ENCODE data around the gene PARD3B. TPM values are rescaled to one million over a fixed set of nuclear protein-coding genes. Genes with fewer than 3 reads are reported as not detected.

The PARD3B gene
- total and polyA plus RNA-seq, 2 experiments from 2014 or later = 3.5 to 4.4 TPM

DNA sequence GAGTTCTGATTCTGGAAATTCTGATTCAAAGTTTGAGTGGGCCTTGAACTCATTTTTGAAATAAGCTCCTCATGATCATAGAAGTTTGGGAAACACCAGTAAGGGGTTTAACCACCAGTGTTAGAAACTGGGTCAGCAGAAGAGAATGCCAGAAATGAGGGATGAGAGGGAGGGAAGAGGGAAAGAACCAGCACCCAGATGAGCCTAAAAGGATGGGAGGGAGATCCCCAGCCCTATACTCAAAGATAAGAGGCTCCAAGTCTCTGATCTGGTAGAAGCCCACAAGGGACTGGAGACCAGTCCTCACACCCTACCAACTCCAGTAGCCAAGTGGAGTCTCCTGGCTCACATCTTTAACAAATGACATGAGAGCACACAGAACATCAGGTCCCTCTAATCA lies 832.0 kb downstream of the PARD3B start:
- TF ChIP-seq, protein P1, sequence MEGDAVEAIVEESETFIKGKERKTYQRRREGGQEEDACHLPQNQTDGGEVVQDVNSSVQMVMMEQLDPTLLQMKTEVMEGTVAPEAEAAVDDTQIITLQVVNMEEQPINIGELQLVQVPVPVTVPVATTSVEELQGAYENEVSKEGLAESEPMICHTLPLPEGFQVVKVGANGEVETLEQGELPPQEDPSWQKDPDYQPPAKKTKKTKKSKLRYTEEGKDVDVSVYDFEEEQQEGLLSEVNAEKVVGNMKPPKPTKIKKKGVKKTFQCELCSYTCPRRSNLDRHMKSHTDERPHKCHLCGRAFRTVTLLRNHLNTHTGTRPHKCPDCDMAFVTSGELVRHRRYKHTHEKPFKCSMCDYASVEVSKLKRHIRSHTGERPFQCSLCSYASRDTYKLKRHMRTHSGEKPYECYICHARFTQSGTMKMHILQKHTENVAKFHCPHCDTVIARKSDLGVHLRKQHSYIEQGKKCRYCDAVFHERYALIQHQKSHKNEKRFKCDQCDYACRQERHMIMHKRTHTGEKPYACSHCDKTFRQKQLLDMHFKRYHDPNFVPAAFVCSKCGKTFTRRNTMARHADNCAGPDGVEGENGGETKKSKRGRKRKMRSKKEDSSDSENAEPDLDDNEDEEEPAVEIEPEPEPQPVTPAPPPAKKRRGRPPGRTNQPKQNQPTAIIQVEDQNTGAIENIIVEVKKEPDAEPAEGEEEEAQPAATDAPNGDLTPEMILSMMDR (conservative IDR thresholded peaks at IDR 0.05; ENCODE audit: low read depth in 2 of 2) = no peak
- TF ChIP-seq EZH2phosphoT487 (IDR thresholded peaks at IDR 0.05; ENCODE audit: unreplicated experiment) (no peak), POLR2AphosphoS5 (IDR thresholded peaks at IDR 0.05; ENCODE audit: low read depth) (no peak), STAT1 (IDR thresholded peaks at IDR 0.05; ENCODE audit: unreplicated experiment) (no peak), CREB1 (CRISPR knock-in tag; IDR thresholded peaks at IDR 0.05; ENCODE audit: low read depth) (no peak), ZNF114 (CRISPR knock-in tag; IDR thresholded peaks at IDR 0.05) (no peak), JUNB (IDR thresholded peaks at IDR 0.05; ENCODE audit: unreplicated experiment) (no peak), EZH2 (IDR thresholded peaks at IDR 0.05; ENCODE audit: low read depth, unreplicated experiment) (no peak), ZNF331 (CRISPR knock-in tag; IDR thresholded peaks at IDR 0.05; ENCODE audit: low read depth) (no peak), NANOG (IDR thresholded peaks at IDR 0.05; ENCODE audit: borderline replicate concordance) (no peak)
- TF ChIP-seq, protein P2, sequence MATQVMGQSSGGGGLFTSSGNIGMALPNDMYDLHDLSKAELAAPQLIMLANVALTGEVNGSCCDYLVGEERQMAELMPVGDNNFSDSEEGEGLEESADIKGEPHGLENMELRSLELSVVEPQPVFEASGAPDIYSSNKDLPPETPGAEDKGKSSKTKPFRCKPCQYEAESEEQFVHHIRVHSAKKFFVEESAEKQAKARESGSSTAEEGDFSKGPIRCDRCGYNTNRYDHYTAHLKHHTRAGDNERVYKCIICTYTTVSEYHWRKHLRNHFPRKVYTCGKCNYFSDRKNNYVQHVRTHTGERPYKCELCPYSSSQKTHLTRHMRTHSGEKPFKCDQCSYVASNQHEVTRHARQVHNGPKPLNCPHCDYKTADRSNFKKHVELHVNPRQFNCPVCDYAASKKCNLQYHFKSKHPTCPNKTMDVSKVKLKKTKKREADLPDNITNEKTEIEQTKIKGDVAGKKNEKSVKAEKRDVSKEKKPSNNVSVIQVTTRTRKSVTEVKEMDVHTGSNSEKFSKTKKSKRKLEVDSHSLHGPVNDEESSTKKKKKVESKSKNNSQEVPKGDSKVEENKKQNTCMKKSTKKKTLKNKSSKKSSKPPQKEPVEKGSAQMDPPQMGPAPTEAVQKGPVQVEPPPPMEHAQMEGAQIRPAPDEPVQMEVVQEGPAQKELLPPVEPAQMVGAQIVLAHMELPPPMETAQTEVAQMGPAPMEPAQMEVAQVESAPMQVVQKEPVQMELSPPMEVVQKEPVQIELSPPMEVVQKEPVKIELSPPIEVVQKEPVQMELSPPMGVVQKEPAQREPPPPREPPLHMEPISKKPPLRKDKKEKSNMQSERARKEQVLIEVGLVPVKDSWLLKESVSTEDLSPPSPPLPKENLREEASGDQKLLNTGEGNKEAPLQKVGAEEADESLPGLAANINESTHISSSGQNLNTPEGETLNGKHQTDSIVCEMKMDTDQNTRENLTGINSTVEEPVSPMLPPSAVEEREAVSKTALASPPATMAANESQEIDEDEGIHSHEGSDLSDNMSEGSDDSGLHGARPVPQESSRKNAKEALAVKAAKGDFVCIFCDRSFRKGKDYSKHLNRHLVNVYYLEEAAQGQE (IDR thresholded peaks at IDR 0.05; ENCODE audit: unreplicated experiment) = no peak
- TF ChIP-seq, protein P3, sequence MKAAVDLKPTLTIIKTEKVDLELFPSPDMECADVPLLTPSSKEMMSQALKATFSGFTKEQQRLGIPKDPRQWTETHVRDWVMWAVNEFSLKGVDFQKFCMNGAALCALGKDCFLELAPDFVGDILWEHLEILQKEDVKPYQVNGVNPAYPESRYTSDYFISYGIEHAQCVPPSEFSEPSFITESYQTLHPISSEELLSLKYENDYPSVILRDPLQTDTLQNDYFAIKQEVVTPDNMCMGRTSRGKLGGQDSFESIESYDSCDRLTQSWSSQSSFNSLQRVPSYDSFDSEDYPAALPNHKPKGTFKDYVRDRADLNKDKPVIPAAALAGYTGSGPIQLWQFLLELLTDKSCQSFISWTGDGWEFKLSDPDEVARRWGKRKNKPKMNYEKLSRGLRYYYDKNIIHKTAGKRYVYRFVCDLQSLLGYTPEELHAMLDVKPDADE (IDR thresholded peaks at IDR 0.05) = no peak
- TF ChIP-seq, protein P4, sequence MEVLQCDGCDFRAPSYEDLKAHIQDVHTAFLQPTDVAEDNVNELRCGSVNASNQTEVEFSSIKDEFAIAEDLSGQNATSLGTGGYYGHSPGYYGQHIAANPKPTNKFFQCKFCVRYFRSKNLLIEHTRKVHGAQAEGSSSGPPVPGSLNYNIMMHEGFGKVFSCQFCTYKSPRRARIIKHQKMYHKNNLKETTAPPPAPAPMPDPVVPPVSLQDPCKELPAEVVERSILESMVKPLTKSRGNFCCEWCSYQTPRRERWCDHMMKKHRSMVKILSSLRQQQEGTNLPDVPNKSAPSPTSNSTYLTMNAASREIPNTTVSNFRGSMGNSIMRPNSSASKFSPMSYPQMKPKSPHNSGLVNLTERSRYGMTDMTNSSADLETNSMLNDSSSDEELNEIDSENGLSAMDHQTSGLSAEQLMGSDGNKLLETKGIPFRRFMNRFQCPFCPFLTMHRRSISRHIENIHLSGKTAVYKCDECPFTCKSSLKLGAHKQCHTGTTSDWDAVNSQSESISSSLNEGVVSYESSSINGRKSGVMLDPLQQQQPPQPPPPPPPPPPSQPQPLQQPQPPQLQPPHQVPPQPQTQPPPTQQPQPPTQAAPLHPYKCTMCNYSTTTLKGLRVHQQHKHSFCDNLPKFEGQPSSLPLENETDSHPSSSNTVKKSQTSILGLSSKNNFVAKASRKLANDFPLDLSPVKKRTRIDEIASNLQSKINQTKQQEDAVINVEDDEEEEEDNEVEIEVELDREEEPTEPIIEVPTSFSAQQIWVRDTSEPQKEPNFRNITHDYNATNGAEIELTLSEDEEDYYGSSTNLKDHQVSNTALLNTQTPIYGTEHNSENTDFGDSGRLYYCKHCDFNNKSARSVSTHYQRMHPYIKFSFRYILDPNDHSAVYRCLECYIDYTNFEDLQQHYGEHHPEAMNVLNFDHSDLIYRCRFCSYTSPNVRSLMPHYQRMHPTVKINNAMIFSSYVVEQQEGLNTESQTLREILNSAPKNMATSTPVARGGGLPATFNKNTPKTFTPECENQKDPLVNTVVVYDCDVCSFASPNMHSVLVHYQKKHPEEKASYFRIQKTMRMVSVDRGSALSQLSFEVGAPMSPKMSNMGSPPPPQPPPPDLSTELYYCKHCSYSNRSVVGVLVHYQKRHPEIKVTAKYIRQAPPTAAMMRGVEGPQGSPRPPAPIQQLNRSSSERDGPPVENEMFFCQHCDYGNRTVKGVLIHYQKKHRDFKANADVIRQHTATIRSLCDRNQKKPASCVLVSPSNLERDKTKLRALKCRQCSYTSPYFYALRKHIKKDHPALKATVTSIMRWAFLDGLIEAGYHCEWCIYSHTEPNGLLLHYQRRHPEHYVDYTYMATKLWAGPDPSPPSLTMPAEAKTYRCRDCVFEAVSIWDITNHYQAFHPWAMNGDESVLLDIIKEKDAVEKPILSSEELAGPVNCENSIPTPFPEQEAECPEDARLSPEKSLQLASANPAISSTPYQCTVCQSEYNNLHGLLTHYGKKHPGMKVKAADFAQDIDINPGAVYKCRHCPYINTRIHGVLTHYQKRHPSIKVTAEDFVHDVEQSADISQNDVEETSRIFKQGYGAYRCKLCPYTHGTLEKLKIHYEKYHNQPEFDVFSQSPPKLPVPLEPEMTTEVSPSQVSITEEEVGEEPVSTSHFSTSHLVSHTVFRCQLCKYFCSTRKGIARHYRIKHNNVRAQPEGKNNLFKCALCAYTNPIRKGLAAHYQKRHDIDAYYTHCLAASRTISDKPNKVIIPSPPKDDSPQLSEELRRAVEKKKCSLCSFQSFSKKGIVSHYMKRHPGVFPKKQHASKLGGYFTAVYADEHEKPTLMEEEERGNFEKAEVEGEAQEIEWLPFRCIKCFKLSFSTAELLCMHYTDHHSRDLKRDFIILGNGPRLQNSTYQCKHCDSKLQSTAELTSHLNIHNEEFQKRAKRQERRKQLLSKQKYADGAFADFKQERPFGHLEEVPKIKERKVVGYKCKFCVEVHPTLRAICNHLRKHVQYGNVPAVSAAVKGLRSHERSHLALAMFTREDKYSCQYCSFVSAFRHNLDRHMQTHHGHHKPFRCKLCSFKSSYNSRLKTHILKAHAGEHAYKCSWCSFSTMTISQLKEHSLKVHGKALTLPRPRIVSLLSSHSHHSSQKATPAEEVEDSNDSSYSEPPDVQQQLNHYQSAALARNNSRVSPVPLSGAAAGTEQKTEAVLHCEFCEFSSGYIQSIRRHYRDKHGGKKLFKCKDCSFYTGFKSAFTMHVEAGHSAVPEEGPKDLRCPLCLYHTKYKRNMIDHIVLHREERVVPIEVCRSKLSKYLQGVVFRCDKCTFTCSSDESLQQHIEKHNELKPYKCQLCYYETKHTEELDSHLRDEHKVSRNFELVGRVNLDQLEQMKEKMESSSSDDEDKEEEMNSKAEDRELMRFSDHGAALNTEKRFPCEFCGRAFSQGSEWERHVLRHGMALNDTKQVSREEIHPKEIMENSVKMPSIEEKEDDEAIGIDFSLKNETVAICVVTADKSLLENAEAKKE (CRISPR knock-in tag; IDR thresholded peaks at IDR 0.05) = no peak

More for the DNA sequence above, 832.0 kb downstream of the PARD3B start:
- H3K27me3 ChIP-seq (ENCODE audit: insufficient read depth) = no peaks in the 10 kb centered on the region
- Mint-ChIP-seq H3K9me3 (no peaks in the 10 kb centered on the region), H3K27ac (no peak overlapping the region), H3K4me1 (peaks cover 5% of the 10 kb centered on the region; the same call in 2 of the 3 replicates), H3K4me3 (no peak overlapping the region), H3K27me3 (ENCODE audit: insufficient read depth, low read depth, poor library complexity) (peaks cover 2% of the 10 kb centered on the region), H3K36me3 (ENCODE audit: low read depth) (no peaks in the 10 kb centered on the region)
- H3K27ac ChIP-seq (ENCODE audit: low read depth) = no peak overlapping the region
- H3K9me2 ChIP-seq (ENCODE audit: insufficient read depth) = no peaks in the 10 kb centered on the region
- ATAC-seq (no peak), DNase-seq (ENCODE audit: low spot score) (no peak)
- H3K36me3 ChIP-seq (ENCODE audit: insufficient read depth) = peaks cover 3% of the 10 kb centered on the region; the same call in 1 of the 2 replicates
- H4K20me1 ChIP-seq (replicated peaks; ENCODE audit: insufficient read depth) = no peaks in the 10 kb centered on the region
- no peak overlapping the region for H2AFZ ChIP-seq
- H3K79me2 ChIP-seq (replicated peaks; ENCODE audit: insufficient read depth) = no peaks in the 10 kb centered on the region
- 0 out of 2 replicates have a peak, but pooled peaks cover 4% of the 10 kb centered on the region for H3F3A ChIP-seq (replicated peaks; ENCODE audit: low read depth)
- no peaks in the 10 kb centered on the region for H3K4me1 ChIP-seq (ENCODE audit: insufficient read depth)
- H3K4me2 ChIP-seq = no peak overlapping the region
- H3K4me3 ChIP-seq = no peak overlapping the region
